OCI-LY1 (cell line): ENCODE results near the gene ESM1.

ENCODE experiments used
- CTCF ChIP-seq: fragments of 200-600 bp; sonication (generic), shearing (Covaris generic); IDR thresholded peaks from 2 replicates; pipeline ENCODE4 v1.5.1; 2017; ENCODE audit warnings: mild to moderate bottlenecking, antibody characterized with exemption, low read length, moderate library complexity, mixed read lengths
- EZH2 ChIP-seq: fragments of 200-600 bp; sonication (generic), shearing (Covaris generic); IDR thresholded peaks from 2 replicates; pipeline ENCODE4 v1.8.0; 2017; ENCODE audit warnings: borderline replicate concordance, mixed run types, mild to moderate bottlenecking, antibody characterized with exemption, low read length, moderate library complexity, mixed read lengths

GRCh38 chr5:55033568-55033967 lies 48.2 kb upstream of the ESM1 start:
- TF ChIP-seq CTCF (no peak), EZH2 (no peak)
